Breast epithelium (tissue), 4 donors: ENCODE measurements around the gene MSL2. TPM values are rescaled to one million over a fixed set of nuclear protein-coding genes. Genes with fewer than 3 reads are reported as not detected.

Experiments
- DNase-seq, 2 donors: peaks; one replicate each; pipeline ENCODE4 v3.0.0-alpha.2; 2019; ENCODE audit warnings: low spot score in 2 of 2
- H3K27ac ChIP-seq, 2 donors: fragments of 200-600 bp; sonication (generic) in 1 of 2; one replicate each; pipeline ENCODE4 v1.5.1; 2016 to 2019; ENCODE audit warnings: mild to moderate bottlenecking in 1 of 2
- H3K27me3 ChIP-seq, 2 donors: fragments of 200-600 bp; sonication (generic) in 1 of 2; one replicate each; pipeline versions ENCODE4 v1.5.1 to v1.6.0; 2017 to 2019; ENCODE audit warnings: control low read depth in 1 of 2, mild to moderate bottlenecking in 1 of 2
- H3K36me3 ChIP-seq: fragments of 200-600 bp; one replicate; pipeline ENCODE4 v1.5.1; 2019
- H3K4me1 ChIP-seq, 2 donors: fragments of 200-600 bp; sonication (generic); one replicate each; pipeline ENCODE4 v1.5.1; 2016 to 2019; ENCODE audit warnings: control low read depth in 1 of 2
- H3K4me3 ChIP-seq, 3 donors: fragments of 200-600 bp; sonication (generic); 1 replicate in 2 of 3; 2 replicates in 1 of 3; pipeline ENCODE4 v1.5.1; 2016 to 2019; ENCODE audit warnings: mild to moderate bottlenecking in 3 of 3, moderate library complexity in 2 of 3
- H3K9me3 ChIP-seq, 2 donors: fragments of 200-600 bp; sonication (generic) in 1 of 2; one replicate each; pipeline ENCODE4 v1.5.1; 2016 to 2019; ENCODE audit warnings: control low read depth in 1 of 2
- POLR2A ChIP-seq: fragments of 450-650 bp; IDR thresholded peaks from one replicate; pipeline ENCODE4 v1.6.1; 2016; ENCODE audit warnings: antibody characterized with exemption, mild to moderate bottlenecking, moderate library complexity
- POLR2AphosphoS5 ChIP-seq, 3 donors: sonication (generic); formaldehyde crosslinking; IDR thresholded peaks; one replicate each; pipeline ENCODE4 v1.6.1; 2017; ENCODE audit warnings: antibody characterized with exemption in 3 of 3
- intact Hi-C: fragments of 100-400 bp; cut with DNase I; formaldehyde crosslinking; loops from one replicate; pipeline ENCODE4 v1.15.1; 2023; ENCODE audit warnings: low total_unique reads
- total RNA-seq, 3 donors: library from RNA; depleted of rRNA; stranded (reverse); fragments of >200 nt; gene quantifications; one replicate each; pipeline ENCODE4 v1.1.0, GENCODE V29; 2016
- TF ChIP-seq, protein P1 (sequence below), 3 donors: fragments of 450-650 bp; IDR thresholded peaks; one replicate each; pipeline ENCODE4 v1.5.1; 2016 to 2017; ENCODE audit warnings: antibody characterized with exemption in 3 of 3, mild to moderate bottlenecking in 3 of 3, moderate library complexity in 3 of 3

MSL2 gene
- total RNA-seq, 3 donors from 2014 or later: 25.8 to 46.5 (median 27.5) TPM

DNA sequence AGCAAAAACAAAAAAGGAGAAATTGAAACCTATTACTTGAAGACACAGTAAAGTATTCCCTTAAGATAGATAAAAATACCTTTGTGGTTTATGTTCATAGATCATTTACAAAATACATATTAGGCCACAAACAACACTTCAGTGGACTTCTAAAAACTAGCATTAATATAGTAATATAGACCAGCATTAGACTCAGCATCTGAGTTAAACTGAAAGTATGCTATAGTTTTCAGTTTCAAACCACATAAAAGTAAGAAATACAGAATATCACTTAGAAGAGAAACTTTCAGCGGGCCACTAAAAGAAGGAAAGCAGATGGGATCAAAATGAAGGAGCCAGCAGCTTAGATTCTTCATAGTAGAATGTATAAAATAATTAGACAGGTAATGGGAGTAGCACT lies 86.6 kb downstream of the MSL2 start:
- intact Hi-C loops: no loop called here
- TF ChIP-seq POLR2AphosphoS5 (IDR thresholded peaks at IDR 0.05) (no peak), POLR2A (no peak)
- TF ChIP-seq, protein P1, sequence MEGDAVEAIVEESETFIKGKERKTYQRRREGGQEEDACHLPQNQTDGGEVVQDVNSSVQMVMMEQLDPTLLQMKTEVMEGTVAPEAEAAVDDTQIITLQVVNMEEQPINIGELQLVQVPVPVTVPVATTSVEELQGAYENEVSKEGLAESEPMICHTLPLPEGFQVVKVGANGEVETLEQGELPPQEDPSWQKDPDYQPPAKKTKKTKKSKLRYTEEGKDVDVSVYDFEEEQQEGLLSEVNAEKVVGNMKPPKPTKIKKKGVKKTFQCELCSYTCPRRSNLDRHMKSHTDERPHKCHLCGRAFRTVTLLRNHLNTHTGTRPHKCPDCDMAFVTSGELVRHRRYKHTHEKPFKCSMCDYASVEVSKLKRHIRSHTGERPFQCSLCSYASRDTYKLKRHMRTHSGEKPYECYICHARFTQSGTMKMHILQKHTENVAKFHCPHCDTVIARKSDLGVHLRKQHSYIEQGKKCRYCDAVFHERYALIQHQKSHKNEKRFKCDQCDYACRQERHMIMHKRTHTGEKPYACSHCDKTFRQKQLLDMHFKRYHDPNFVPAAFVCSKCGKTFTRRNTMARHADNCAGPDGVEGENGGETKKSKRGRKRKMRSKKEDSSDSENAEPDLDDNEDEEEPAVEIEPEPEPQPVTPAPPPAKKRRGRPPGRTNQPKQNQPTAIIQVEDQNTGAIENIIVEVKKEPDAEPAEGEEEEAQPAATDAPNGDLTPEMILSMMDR (IDR thresholded peaks at IDR 0.05): no peak
- H3K27me3 ChIP-seq: no peaks in the 10 kb centered on the region
- no peaks in the 10 kb centered on the region for H3K9me3 ChIP-seq
- DNase-seq: no peak
- no peaks in the 10 kb centered on the region for H3K4me1 ChIP-seq
- H3K27ac ChIP-seq: no peak overlapping the region
- H3K36me3 ChIP-seq: no peaks in the 10 kb centered on the region
- no peak overlapping the region for H3K4me3 ChIP-seq

DNA sequence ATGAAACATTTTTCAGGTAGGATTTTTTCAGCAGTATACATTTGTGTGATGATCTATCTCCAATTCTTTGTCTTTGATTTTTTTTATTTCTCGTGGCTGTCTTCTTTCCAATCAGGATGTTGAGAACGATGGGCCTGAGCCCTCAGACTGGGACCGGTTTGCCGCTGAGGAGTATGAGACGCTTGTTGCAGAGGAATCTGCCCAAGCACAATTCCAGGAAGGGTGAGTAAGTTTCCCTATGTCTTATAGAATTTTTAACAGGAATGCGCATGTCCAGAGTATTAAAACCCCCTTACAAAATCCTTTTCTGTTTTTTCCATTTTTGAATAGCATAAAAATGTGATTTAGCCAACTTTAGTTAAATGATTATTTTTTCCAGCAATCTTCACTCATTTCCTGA lies 90.0 kb downstream of the MSL2 start:
- DNase-seq: no peak
- H3K4me1 ChIP-seq: no peaks in the 10 kb centered on the region
- no peaks in the 10 kb centered on the region for H3K9me3 ChIP-seq
- TF ChIP-seq POLR2A (no peak), POLR2AphosphoS5 (IDR thresholded peaks at IDR 0.05) (no peak)
- TF ChIP-seq, protein P1 (IDR thresholded peaks at IDR 0.05): no peak
- H3K36me3 ChIP-seq: no peaks in the 10 kb centered on the region
- H3K27me3 ChIP-seq: no peaks in the 10 kb centered on the region
- H3K27ac ChIP-seq: no peak overlapping the region
- intact Hi-C loops: no loop called here
- H3K4me3 ChIP-seq: no peak overlapping the region

DNA sequence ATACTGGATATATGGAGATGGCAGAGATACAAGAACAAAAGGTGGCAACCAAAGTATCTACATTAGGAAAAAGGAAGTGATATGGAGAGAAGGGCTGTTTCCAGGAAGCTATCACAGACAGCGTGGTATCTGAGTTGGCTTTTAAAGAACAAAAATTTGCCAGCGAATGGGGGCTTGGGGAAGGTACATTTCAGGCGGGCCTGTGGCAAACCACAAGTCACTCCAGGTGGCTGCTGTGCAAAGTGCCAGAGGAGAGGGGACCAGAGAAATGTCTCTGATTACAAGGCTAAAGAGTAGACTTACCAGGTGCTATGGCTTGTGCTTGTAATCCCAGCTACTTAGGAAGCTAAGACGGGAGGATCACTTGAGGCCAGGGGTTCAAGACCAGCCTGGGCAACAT lies 91.1 kb downstream of the MSL2 start:
- H3K27me3 ChIP-seq: no peaks in the 10 kb centered on the region
- no peak overlapping the region for H3K27ac ChIP-seq
- intact Hi-C loops: no loop called here
- no peak overlapping the region for H3K4me3 ChIP-seq
- DNase-seq: no peak
- no peaks in the 10 kb centered on the region for H3K4me1 ChIP-seq
- no peaks in the 10 kb centered on the region for H3K36me3 ChIP-seq
- no peaks in the 10 kb centered on the region for H3K9me3 ChIP-seq
- TF ChIP-seq POLR2AphosphoS5 (IDR thresholded peaks at IDR 0.05): no peak
- TF ChIP-seq POLR2A: no peak
- TF ChIP-seq, protein P1 (IDR thresholded peaks at IDR 0.05): no peak

Other genes starting within 250 kb of the MSL2 start
- gene PPP2R3A, start 230.6 kb downstream of the MSL2 start, total RNA-seq: 10 to 100 TPM; 10.4 to 43.6 (median 20.6) TPM
- gene PCCB, start 54.0 kb upstream of the MSL2 start, total RNA-seq: 10 to 100 TPM; 24.9 to 35.0 (median 31.3) TPM